Neural progenitor cell (in vitro differentiated cells): ENCODE measurements around the gene HIBADH. TPM values are rescaled to one million over a fixed set of nuclear protein-coding genes. Genes with fewer than 3 reads are reported as not detected.

Experiments
- DNase-seq: peaks from one replicate; pipeline ENCODE4 v3.0.0-alpha.2; 2016; ENCODE audit warnings: low spot score
- H2AFZ ChIP-seq: fragments of 200-600 bp; sonication (generic); replicated peaks from 2 replicates; pipeline ENCODE4 v1.6.1; 2016; ENCODE audit warnings: antibody characterized with exemption
- H3F3A ChIP-seq: fragments of 200-600 bp; sonication (generic); 2 replicates; pipeline ENCODE4 v1.6.1; 2016; ENCODE audit warnings: antibody characterized with exemption, low read depth
- H3K27ac ChIP-seq: fragments of 200-600 bp; sonication (generic); 2 replicates; pipeline ENCODE4 v1.5.1; 2016; ENCODE audit warnings: mild to moderate bottlenecking
- H3K27me3 ChIP-seq: fragments of 200-600 bp; sonication (generic); 2 replicates; pipeline ENCODE4 v1.6.1; 2016; ENCODE audit warnings: mild to moderate bottlenecking, moderate library complexity
- H3K36me3 ChIP-seq: fragments of 200-600 bp; sonication (generic); 2 replicates; pipeline ENCODE4 v1.5.1; 2016
- H3K4me1 ChIP-seq: fragments of 200-600 bp; sonication (generic); 2 replicates; pipeline ENCODE4 v1.6.1; 2016; ENCODE audit warnings: mixed run types
- H3K4me2 ChIP-seq: fragments of 200-600 bp; sonication (generic); 2 replicates; pipeline ENCODE4 v1.6.1; 2016
- H3K4me3 ChIP-seq: fragments of 200-600 bp; sonication (generic); 2 replicates; pipeline ENCODE4 v1.5.1; 2016
- H3K79me2 ChIP-seq: fragments of 200-600 bp; sonication (generic); 2 replicates; pipeline ENCODE4 v1.6.1; 2016; ENCODE audit warnings: low read depth
- H3K9ac ChIP-seq: fragments of 200-600 bp; sonication (generic); 2 replicates; pipeline ENCODE4 v1.6.1; 2016
- H3K9me3 ChIP-seq: fragments of 200-600 bp; sonication (generic); 2 replicates; pipeline ENCODE4 v1.5.1; 2016; ENCODE audit warnings: low read depth
- H4K20me1 ChIP-seq: fragments of 200-600 bp; sonication (generic); 2 replicates; pipeline ENCODE4 v1.6.1; 2016; ENCODE audit warnings: low read depth
- H3K27ac Mint-ChIP-seq: 3 replicates; pipeline ENCODE4 v1.8.0; 2021; ENCODE audit warnings: mixed read lengths
- H3K27me3 Mint-ChIP-seq: 2 replicates; pipeline ENCODE4 v1.8.0; 2022; ENCODE audit warnings: low read depth, mild to moderate bottlenecking, inconsistent platforms, moderate library complexity, mixed read lengths; ENCODE audit not compliant: insufficient read depth
- H3K36me3 Mint-ChIP-seq: 3 replicates; pipeline ENCODE4 v1.8.0; 2021; ENCODE audit warnings: mixed read lengths
- H3K4me1 Mint-ChIP-seq: 3 replicates; pipeline ENCODE4 v1.8.0; 2021; ENCODE audit warnings: mixed read lengths
- H3K4me3 Mint-ChIP-seq: 3 replicates; pipeline ENCODE4 v1.8.0; 2021; ENCODE audit warnings: mild to moderate bottlenecking, moderate library complexity, mixed read lengths
- H3K9me3 Mint-ChIP-seq: 3 replicates; pipeline ENCODE4 v1.8.0; 2020; ENCODE audit warnings: mixed read lengths
- CTCF ChIP-seq: fragments of 200-600 bp; sonication (generic); IDR thresholded peaks from 2 replicates; pipeline ENCODE4 v1.5.1; 2017; ENCODE audit warnings: antibody characterized with exemption, mild to moderate bottlenecking
- EZH2 ChIP-seq: fragments of 200-600 bp; sonication (generic); IDR thresholded peaks from 2 replicates; pipeline ENCODE4 v1.6.1; 2017; ENCODE audit warnings: antibody characterized with exemption, mild to moderate bottlenecking, moderate library complexity
- EZH2phosphoT487 ChIP-seq: fragments of 200-600 bp; sonication (generic); IDR thresholded peaks from 2 replicates; pipeline ENCODE4 v1.6.1; 2017; ENCODE audit warnings: antibody characterized with exemption
- total RNA-seq: library from RNA; depleted of rRNA; stranded (reverse); fragments of >200 nt; gene quantifications from 2 replicates; pipeline ENCODE4 v1.2.3, GENCODE V29; 2015; ENCODE audit warnings: low replicate concordance

Gene HIBADH
- total RNA-seq, 1 donor from 2014 or later: 88.6 TPM

DNA sequence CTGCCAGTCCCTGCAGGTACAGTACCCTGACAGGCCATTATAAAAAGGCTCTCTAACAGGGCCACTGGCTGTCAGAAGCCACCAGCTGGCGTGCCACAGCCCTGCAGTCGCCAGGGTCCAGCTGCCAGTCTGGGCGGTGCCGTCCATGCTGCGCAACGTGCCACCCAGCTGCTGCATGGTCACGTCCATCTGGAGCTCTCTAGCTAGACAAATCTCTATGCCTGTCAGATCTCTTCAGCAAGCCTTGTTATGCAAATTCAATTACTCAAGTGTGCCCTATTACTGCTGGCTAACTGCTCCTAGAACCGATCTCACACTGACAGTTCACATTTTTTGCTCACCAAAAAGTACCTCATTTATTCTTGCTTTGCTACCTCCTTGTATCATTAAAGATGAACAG lies 75.9 kb downstream of the HIBADH start:
- H3K27ac Mint-ChIP-seq: peak overlapping the region; percentile 4
- no peak overlapping the region for H3K4me3 Mint-ChIP-seq
- peaks cover 8% of the 10 kb centered on the region for H3F3A ChIP-seq
- no peaks in the 10 kb centered on the region for H3K9me3 ChIP-seq
- H3K4me1 ChIP-seq: peaks cover 23% of the 10 kb centered on the region
- H3K36me3 Mint-ChIP-seq: peaks cover 3% of the 10 kb centered on the region
- peak; percentile 23 for DNase-seq
- no peaks in the 10 kb centered on the region for H3K9me3 Mint-ChIP-seq
- TF ChIP-seq CTCF (no peak), EZH2phosphoT487 (no peak), EZH2 (no peak)
- peaks cover under 1% of the 10 kb centered on the region for H3K36me3 ChIP-seq
- no peaks in the 10 kb centered on the region for H3K79me2 ChIP-seq
- peak overlapping the region; percentile 29 for H3K4me2 ChIP-seq
- no peaks in the 10 kb centered on the region for H3K27me3 ChIP-seq
- H3K4me1 Mint-ChIP-seq: peaks cover 20% of the 10 kb centered on the region
- no peaks in the 10 kb centered on the region for H3K27me3 Mint-ChIP-seq
- H3K9ac ChIP-seq: no peak overlapping the region
- peaks cover 11% of the 10 kb centered on the region for H4K20me1 ChIP-seq
- H3K4me3 ChIP-seq: no peak overlapping the region
- no peak overlapping the region for H3K27ac ChIP-seq
- H2AFZ ChIP-seq: no peak overlapping the region

DNA sequence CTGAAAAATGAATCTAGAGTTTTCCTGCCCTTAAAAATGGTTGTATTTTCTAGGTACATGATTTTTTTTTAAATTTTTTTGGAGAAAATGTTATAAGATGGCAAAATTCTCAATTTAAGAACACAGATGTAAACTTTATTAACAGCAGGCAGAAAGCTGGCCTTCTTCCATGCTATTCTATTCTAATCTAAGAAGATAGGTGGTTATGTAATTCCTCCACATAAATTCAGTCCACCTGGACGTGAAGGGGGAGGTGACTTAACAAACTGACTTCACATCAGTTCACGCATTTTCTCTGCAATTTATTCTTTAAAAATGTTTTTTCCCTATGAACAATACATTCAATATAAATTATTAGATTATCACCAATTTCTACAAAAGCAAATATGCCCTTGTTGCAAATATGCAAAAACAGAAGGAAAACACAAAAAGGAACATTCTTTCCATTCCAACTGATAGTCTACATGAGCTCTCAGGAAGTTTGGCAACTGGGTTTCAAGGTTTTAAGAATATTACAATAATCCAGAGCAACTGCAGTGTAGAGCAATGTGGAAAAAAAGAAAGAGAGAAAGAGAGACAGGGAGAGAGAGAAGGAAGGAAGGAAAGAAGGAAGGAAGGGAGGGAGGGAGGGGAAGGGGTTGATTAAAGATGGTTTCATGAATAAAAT lies 76.8 kb downstream of the HIBADH start:
- H3K36me3 Mint-ChIP-seq: peaks cover 2% of the 10 kb centered on the region
- H4K20me1 ChIP-seq: peaks cover 11% of the 10 kb centered on the region
- H3K27ac ChIP-seq: no peak overlapping the region
- H3K4me3 ChIP-seq: no peak overlapping the region
- H3K36me3 ChIP-seq: no peaks in the 10 kb centered on the region
- TF ChIP-seq CTCF (no peak), EZH2phosphoT487 (no peak), EZH2 (no peak)
- H3F3A ChIP-seq: peaks cover 8% of the 10 kb centered on the region
- H3K4me1 ChIP-seq: peaks cover 32% of the 10 kb centered on the region
- H2AFZ ChIP-seq: no peak overlapping the region
- H3K9me3 Mint-ChIP-seq: no peaks in the 10 kb centered on the region
- no peaks in the 10 kb centered on the region for H3K9me3 ChIP-seq
- H3K27ac Mint-ChIP-seq: no peak overlapping the region
- H3K27me3 ChIP-seq: no peaks in the 10 kb centered on the region
- H3K79me2 ChIP-seq: no peaks in the 10 kb centered on the region
- no peak overlapping the region for H3K4me3 Mint-ChIP-seq
- no peak overlapping the region for H3K4me2 ChIP-seq
- DNase-seq: no peak
- H3K4me1 Mint-ChIP-seq: peaks cover 22% of the 10 kb centered on the region
- no peak overlapping the region for H3K9ac ChIP-seq
- H3K27me3 Mint-ChIP-seq: no peaks in the 10 kb centered on the region

DNA sequence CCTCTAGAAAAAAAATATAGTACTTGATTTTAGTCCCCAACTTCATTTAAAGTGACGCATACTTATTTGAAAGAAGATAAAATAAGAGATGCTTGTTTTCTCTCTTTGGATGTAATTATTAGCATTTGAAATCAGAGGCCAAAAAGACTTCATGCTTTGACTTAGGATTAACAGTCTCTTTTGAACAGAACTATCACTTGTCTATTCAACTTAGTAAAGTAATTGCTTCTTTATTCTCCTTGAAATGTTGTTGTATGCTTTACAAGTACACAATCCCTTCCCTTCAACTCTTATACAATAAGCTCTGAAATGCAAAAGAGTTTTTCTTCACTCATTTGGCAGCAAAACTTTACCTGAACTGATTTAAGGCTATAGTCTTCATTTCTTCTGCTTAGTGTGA lies 80.8 kb downstream of the HIBADH start:
- H3K36me3 Mint-ChIP-seq: no peaks in the 10 kb centered on the region
- Histone ChIP-seq H3K27me3 (no peaks in the 10 kb centered on the region), H3K4me3 (no peak overlapping the region), H3K9me3 (no peaks in the 10 kb centered on the region), H4K20me1 (peaks cover 4% of the 10 kb centered on the region), H3K27ac (peak overlapping the region; percentile 69), H2AFZ (no peak overlapping the region), H3K4me2 (peak overlapping the region; percentile 70), H3K79me2 (no peaks in the 10 kb centered on the region), H3K36me3 (no peaks in the 10 kb centered on the region), H3F3A (peaks cover under 1% of the 10 kb centered on the region), H3K4me1 (peaks cover 39% of the 10 kb centered on the region), H3K9ac (no peak overlapping the region)
- peak; percentile 8 for DNase-seq
- no peaks in the 10 kb centered on the region for H3K27me3 Mint-ChIP-seq
- H3K27ac Mint-ChIP-seq: no peak overlapping the region
- H3K4me1 Mint-ChIP-seq: peaks cover 18% of the 10 kb centered on the region
- H3K9me3 Mint-ChIP-seq: no peaks in the 10 kb centered on the region
- TF ChIP-seq CTCF (no peak), EZH2phosphoT487 (no peak), EZH2 (no peak)
- no peak overlapping the region for H3K4me3 Mint-ChIP-seq
